KOPT-K1 (cell line): ENCODE results near the gene TAS2R40.
"Not testable (repeated sequence)": the region's sequence is repeated elsewhere in the genome, so short reads cannot be mapped to it uniquely, and the experiment has no call there.

ENCODE experiments used
- H3K27ac ChIP-seq: fragments of 200-600 bp; sonication (generic); 2 replicates; pipeline ENCODE4 v1.5.1; 2016; ENCODE audit warnings: antibody characterized with exemption, mild to moderate bottlenecking, low read depth, low read length; ENCODE audit not compliant: poor library complexity, severe bottlenecking
- H3K36me3 ChIP-seq: fragments of 200-600 bp; sonication (generic); 2 replicates; pipeline ENCODE4 v1.5.1; 2017; ENCODE audit warnings: antibody characterized with exemption, mild to moderate bottlenecking, low read length, moderate library complexity; ENCODE audit not compliant: insufficient read depth
- H3K9me3 ChIP-seq: fragments of 200-600 bp; sonication (generic); 2 replicates; pipeline ENCODE4 v1.5.1; 2017; ENCODE audit warnings: antibody characterized with exemption, low read length, mild to moderate bottlenecking; ENCODE audit not compliant: insufficient read depth, poor library complexity, severe bottlenecking

Gene TAS2R40

GRCh38 chr7:143255564-143255963, 33.7 kb downstream of the TAS2R40 start:
- peaks cover 20% of the 10 kb centered on the region for H3K9me3 ChIP-seq
- H3K27ac ChIP-seq, result no peak overlapping the region
- H3K36me3 ChIP-seq, result no peaks in the 10 kb centered on the region

- H3K36me3 ChIP-seq, result no peaks in the 10 kb centered on the region
- H3K27ac ChIP-seq, result no peak overlapping the region
- H3K9me3 ChIP-seq, result peaks cover 20% of the 10 kb centered on the region
Observed at GRCh38 chr7:143256325-143256724, 34.5 kb downstream of the TAS2R40 start.

- H3K27ac ChIP-seq, result no peak overlapping the region
- no peaks in the 10 kb centered on the region for H3K36me3 ChIP-seq
- peaks cover 19% of the 10 kb centered on the region for H3K9me3 ChIP-seq
Observed at GRCh38 chr7:143256932-143257331, 35.1 kb downstream of the TAS2R40 start.

- H3K36me3 ChIP-seq, result no peaks in the 10 kb centered on the region
- H3K9me3 ChIP-seq, result peaks cover 13% of the 10 kb centered on the region
- no peak overlapping the region for H3K27ac ChIP-seq
Observed at GRCh38 chr7:143257501-143257900, 35.7 kb downstream of the TAS2R40 start.

GRCh38 chr7:143258831-143259230, 37.0 kb downstream of the TAS2R40 start:
- Histone ChIP-seq H3K36me3 (no peaks in the 10 kb centered on the region), H3K9me3 (peaks cover 4% of the 10 kb centered on the region), H3K27ac (no peak overlapping the region)

- H3K36me3 ChIP-seq, result no peaks in the 10 kb centered on the region
- H3K9me3 ChIP-seq, result no peaks in the 10 kb centered on the region
- H3K27ac ChIP-seq, result no peak overlapping the region
Observed at GRCh38 chr7:143259765-143260164, 37.9 kb downstream of the TAS2R40 start.

- no peaks in the 10 kb centered on the region for H3K9me3 ChIP-seq
- H3K27ac ChIP-seq, result no peak overlapping the region
- peaks cover 19% of the 10 kb centered on the region for H3K36me3 ChIP-seq
Observed at GRCh38 chr7:143261901-143262300, 40.1 kb downstream of the TAS2R40 start.

- Histone ChIP-seq H3K9me3 (no peaks in the 10 kb centered on the region), H3K27ac (peak within 1 kb of the TSS; percentile 75), H3K36me3 (peaks cover 36% of the 10 kb centered on the region)
Observed at GRCh38 chr7:143263266-143264195, 41.7 kb downstream of the TAS2R40 start, which contains the start of gene GSTK1. TSS of gene GSTK1 (plus strand) at chr7:143263441. CDS start at chr7:143263514, 73 bp downstream.

- H3K9me3 ChIP-seq, result not testable (repeated sequence)
- H3K27ac ChIP-seq, result peak overlapping the region; percentile 75
- H3K36me3 ChIP-seq, result peaks cover 42% of the 10 kb centered on the region
Observed at GRCh38 chr7:143264196-143264568, 42.3 kb downstream of the TAS2R40 start.

GRCh38 chr7:143265017-143265693, 43.3 kb downstream of the TAS2R40 start:
- H3K36me3 ChIP-seq, result peaks cover 52% of the 10 kb centered on the region
- H3K9me3 ChIP-seq, result no peaks in the 10 kb centered on the region
- H3K27ac ChIP-seq, result no peak overlapping the region

- Histone ChIP-seq H3K36me3 (peaks cover 53% of the 10 kb centered on the region), H3K27ac (no peak overlapping the region), H3K9me3 (no peaks in the 10 kb centered on the region)
Observed at GRCh38 chr7:143269251-143269650, 47.4 kb downstream of the TAS2R40 start.

- no peak overlapping the region for H3K27ac ChIP-seq
- peaks cover 40% of the 10 kb centered on the region for H3K36me3 ChIP-seq
- H3K9me3 ChIP-seq, result no peaks in the 10 kb centered on the region
Observed at GRCh38 chr7:143271240-143271639, 49.4 kb downstream of the TAS2R40 start.
